ENCODE measurements around the gene BCO2.
"Not testable (repeated sequence)": the region's sequence is repeated elsewhere in the genome, so short reads cannot be mapped to it uniquely, and the experiment has no call there.

Gene BCO2

GRCh38 chr11:112166562-112166961 lies 8.8 kb upstream of the BCO2 start:
- no peak for DNase-seq (ENCODE audit: low read depth in 2 of 2)

GRCh38 chr11:112167145-112167544 lies 8.2 kb upstream of the BCO2 start, which contains the start of gene TEX12:
Gene TEX12, plus strand, starts transcription at chr11:112167372. Its CDS starts 1,897 bp downstream, at chr11:112169269.
- DNase-seq (ENCODE audit: low read depth in 2 of 2), result no peak

DNA sequence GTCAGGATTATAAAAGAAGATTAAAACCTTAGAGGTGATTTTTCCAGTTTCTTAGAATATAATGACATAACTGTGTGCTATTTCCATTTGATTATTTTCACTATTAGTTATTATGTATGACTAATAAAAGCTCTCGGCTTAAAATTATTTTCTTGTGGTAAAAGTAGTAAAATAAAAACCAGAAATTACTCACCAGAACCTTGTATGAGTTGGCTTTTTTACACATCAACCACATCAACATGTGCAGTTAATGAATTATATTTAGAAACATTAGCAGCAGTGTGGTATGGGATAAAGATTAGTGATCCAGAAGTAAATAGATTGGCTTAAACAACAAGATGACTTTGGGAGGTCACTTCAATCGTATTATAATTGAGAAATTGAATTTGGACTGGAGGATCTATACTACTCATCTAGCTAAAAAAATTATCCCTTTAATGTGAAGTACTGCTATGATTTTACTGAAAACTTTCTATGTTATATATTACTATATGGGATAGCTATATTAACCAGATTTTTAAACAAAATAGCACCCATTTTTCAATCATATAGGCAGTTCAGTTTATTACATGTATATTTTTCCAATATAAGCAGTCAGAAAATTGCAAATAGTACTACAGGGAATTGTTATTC lies 2.8 kb upstream of the BCO2 start:
- DNase-seq (ENCODE audit: low read depth in 2 of 2), result no peak

DNA sequence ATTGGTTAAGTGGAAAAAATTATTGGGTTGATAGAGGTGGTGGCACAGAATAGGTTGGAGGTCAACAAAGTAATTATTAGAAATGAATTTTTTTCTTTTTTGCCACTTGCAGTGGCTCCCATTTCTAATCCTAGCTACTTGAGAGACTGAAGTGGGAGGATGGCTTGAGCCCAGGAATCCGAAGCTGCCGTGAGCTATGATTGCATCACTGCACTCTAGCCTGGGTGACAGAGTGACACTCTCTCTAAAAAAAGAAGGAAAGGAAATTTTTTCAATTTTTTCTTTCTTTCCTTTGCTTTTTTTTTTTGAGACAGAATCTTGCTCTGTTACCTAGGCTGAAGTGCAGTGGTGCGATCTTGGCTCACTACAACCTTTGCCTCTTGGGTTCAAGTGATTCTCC lies 2.2 kb upstream of the BCO2 start:
- no peak for DNase-seq (ENCODE audit: low read depth in 2 of 2)

DNA sequence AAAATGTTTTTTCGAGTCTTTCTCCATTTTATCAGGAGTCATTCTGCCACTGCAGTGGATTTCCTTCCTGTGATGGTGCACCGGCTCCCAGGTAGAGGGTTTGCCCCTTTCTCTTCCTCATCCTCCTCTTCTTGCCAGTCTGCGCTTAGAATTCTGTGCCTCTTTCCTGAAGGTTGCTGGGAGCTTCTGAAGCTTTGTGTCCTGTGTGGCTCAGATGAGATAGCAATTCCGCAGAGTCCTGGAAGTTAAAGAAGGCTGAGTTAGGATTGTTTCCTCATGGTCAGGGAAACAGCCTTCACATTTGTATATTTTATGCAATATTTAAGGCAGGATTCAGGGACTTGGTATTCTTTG lies 264 bp downstream of the BCO2 start:
- no peak for DNase-seq (ENCODE audit: low read depth in 2 of 2)

GRCh38 chr11:112176077-112176476 lies 765 bp downstream of the BCO2 start:
- DNase-seq (ENCODE audit: low read depth in 2 of 2), result no peak

GRCh38 chr11:112177589-112177988 lies 2.3 kb downstream of the BCO2 start:
- DNase-seq (ENCODE audit: low read depth in 2 of 2), result no peak

DNA sequence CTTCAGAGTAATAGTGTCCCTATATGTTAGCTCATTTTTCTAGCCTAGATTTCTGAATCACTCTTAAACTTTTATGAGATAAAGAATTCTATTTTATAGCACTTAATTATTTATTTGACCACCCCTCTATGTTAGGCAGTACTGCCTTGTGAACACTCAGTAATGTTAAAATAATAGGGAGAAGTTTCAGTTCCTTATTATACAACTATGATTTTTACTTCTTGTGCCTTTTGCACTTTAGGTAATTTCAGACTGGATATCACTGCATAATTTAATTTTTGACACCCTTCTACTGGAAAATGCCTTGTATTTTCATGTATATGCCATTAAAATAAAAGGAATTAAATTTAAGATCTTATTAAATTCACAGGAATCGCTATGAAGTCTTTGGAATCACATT lies 3.1 kb downstream of the BCO2 start:
- no peak for DNase-seq (ENCODE audit: low read depth in 2 of 2)

DNA sequence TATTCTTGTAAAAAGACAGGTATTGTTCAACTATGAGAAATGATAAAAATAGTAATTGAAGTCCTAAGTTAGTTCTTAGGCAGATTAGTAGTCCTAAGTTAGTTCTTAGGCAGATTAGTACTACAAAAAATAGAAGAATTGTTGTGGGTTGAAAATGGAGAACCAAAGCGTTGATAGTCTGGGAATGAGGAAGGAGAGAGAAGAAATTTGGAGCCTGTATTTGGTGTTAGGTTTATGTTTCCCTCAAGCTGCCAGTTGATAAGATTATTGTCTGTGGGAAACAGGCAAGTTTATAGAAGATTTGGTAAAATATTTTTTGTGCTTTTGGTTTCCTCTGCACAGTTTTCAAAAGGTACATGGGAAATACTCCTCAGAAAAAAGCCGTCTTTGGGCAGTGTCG lies 3.6 kb downstream of the BCO2 start:
- no peak for DNase-seq (ENCODE audit: low read depth in 2 of 2)

DNA sequence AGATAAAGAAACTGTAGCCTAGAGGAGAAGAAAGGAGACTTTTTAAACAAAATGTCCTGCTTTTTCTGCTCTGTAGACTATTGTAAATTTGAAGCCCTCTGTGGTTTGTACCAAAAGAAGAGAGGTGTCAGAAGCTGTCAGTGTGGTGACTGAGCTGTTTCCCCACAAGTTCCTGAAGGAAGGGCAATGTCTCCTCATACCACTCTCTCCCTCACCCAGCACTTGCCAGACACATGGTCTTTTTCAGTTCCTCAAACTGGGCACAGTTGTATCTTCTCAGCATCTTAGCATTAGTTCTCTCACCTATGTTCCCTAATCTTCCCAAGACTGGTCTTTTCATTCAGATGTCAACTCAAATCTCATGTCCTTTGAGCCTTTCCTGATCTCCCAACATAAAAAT lies 4.3 kb downstream of the BCO2 start:
- no peak for DNase-seq (ENCODE audit: low read depth in 2 of 2)

DNA sequence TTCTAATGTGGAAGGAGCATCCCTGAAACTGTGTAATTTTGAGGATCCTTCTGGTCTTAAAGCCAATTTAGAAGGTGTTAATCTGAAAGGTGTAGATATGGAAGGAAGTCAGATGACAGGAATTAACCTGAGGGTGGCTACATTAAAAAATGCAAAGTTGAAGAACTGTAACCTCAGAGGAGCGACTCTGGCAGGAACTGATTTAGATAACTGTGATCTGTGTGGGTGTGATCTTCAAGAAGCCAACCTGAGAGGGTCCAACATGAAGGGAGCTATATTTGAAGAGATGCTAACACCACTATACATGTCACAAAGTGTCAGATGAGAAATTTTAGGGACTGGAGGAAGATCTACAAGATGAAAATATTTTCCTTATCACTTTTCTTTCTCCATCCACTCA lies 7.6 kb downstream of the BCO2 start:
- DNase-seq (ENCODE audit: low read depth in 2 of 2), result no peak

DNA sequence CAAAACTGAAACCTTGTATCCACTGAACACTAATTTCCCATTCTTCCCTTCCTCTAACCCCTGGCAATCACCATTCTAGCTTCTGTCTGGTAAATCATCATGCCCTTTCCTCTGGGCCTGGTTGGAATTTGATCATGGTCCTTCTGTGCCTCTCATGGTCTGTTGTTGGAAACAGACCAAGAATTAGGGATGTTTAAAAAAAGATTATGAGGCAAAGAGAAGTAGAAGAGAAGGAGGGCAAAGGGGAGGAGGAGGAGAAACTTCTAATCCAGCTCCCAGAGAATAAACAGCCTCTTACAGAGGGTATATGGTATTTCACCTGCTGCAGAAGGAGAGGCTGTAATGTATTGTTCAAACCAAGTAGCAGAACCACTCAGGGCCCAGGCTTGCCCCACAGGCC lies 10.6 kb downstream of the BCO2 start:
- no peak for DNase-seq (ENCODE audit: low read depth in 2 of 2)

- DNase-seq (ENCODE audit: low read depth in 2 of 2), result no peak
These were observed 11.0 kb downstream of the BCO2 start for GRCh38 chr11:112186304-112186703.

DNA sequence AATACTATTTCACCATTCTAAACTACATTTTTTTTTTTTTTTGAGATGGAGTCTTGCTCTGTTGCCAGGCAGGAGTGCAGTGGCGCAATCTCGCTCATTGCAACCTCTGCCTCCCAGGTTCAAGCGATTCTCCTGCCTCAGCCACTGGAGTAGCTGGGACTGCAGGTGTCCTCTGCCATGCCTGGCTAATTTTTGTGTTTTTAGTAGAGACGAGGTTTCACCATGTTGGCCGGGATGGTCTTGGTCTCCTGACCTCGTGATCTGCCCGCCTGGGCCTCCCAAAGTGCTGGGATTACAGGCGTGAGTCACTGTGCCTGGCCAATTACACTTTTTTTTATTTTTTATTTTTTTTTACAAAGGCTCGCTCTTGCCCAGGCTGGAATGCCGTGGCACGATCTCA lies 19.8 kb downstream of the BCO2 start:
- not testable (repeated sequence) for DNase-seq (ENCODE audit: low read depth in 2 of 2)

DNA sequence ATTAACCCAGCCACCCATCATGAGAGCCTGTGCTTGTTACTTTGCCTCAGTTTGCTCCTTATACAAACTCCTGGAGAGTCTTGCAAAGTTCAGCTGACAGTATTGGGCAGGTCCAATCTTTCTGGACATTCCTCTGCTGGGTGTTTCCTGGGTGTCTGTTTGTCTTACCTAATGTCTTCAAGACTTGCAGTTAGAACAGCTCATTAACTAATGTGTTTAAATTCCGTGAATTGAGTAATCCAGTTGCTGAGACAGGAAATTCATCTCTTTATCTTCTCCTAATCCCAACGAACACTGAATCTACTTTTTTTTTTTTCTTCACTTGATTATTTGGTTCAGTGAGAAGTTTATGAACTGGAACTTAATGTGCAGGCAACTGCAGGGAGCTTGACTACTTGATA lies 20.6 kb downstream of the BCO2 start:
- no peak for DNase-seq (ENCODE audit: low read depth in 2 of 2)

DNA sequence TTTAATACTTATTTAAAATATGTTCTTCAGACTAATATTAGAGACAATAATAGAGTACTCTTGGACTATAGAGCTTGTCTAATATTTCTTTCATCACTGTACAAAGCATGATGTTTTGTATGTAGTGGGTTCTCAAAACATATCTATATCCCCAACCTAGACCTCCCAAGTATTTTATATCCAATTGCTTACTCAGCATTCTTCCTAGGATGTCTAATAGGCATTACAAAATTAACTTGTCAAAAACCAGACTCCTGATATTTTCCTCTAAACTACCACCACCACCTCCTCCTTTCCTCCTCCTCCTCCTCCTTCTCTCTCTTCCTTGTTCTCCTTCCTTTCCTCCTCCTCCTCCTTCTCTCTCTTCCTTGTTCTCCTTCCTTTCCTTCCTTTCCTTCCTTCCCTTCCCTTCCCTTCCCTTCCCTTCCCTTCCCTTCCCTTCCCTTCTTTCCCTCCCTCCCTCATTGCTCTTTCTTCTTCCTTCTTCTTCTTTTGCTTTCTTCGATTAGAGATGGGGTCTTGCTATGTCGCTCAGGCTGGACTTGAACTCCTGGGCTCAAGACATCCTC lies 21.3 kb downstream of the BCO2 start:
- DNase-seq (ENCODE audit: low read depth in 2 of 2), result no peak

- DNase-seq (ENCODE audit: low read depth in 2 of 2), result not testable (repeated sequence)
These were observed 23.8 kb downstream of the BCO2 start for GRCh38 chr11:112199101-112199500.

DNA sequence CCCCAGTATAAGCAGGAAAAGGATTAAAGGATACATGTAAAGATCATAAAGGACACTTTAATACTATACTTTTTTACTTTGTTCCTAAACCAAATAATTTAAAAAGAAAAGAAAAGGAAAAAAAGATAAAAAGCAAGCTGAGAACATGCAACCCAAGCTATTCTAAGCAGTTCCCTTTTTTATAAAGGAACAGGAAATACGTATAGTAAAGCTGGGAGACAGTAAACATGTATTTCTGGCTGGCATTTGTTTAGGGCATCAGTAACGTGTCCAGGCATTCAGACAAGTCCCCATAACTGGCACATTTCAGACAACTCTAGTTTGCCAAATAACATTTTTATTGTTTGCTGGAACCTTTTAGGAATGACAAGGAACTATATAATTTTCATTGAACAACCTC lies 24.9 kb downstream of the BCO2 start:
- DNase-seq (ENCODE audit: low read depth in 2 of 2), result no peak

GRCh38 chr11:112206071-112206470 lies 30.8 kb downstream of the BCO2 start:
- no peak for DNase-seq (ENCODE audit: low read depth in 2 of 2)

DNA sequence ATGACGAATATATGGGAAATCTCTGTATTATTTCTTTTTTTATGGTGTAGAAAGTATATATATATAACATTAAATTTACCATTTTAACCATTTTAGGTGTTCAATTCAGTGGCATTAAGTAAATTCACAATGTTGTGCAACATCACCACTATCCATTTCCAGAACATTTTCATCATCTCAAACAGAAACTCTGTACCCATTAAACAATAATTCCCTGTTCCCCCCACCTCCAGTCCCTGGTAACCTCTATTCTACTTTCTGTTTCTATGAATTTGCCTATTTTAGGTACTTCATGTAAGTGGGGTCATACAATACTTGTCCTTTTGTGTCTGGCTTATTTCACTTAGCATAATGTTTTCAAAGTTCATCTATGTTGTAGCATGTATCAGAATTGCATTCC lies 35.6 kb downstream of the BCO2 start:
- no peak for DNase-seq (ENCODE audit: low read depth in 2 of 2)

GRCh38 chr11:112211536-112211935 lies 36.2 kb downstream of the BCO2 start:
- DNase-seq (ENCODE audit: low read depth in 2 of 2), result no peak

DNA sequence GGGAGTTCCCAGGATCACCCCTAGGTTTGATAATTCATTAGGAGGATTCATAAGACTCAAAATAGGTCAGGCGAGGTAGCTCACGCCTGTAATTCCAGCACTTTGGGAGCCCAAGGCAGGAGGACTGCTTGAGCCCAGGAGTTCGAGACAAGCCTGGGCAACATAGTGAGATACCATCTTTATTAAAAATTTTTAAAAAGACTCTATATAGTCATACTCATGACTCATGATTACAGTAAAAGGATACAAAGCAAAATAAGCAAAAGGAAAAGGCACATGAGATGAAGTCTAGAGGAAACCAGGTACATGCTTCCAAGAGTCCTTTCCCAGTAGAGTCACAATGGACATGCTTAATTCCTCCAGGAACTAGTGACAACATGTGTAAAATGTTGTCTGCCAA lies 37.0 kb downstream of the BCO2 start:
- DNase-seq (ENCODE audit: low read depth in 2 of 2), result no peak

DNA sequence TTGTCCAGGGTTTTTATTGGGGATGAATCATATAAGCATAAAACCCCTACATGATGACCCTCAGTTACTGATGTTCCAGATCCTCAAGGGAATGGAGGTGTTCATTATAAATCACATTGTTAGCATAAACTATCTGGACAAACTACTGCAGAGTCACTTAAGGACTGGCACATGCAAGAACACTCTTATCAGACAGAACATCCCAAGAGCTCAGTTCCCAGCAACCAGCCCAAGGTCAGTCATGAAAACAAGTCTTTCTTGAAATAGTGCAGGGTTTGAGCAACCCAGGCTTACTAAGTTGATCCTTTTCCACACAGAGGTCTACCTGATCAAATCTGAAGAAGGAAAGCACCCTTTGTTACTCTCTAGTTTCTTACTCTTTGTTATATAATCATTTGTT lies 37.4 kb downstream of the BCO2 start:
- no peak for DNase-seq (ENCODE audit: low read depth in 2 of 2)

GRCh38 chr11:112213753-112214152 lies 38.4 kb downstream of the BCO2 start:
- DNase-seq (ENCODE audit: low read depth in 2 of 2), result no peak
